ENCODE results near the gene IFFO2.

IFFO2 gene

GRCh38 chr1:18956193-18957135, at the start of gene IFFO2:
IFFO2 (minus strand) TSS chr1:18956676; CDS start chr1:18956332, 344 bp downstream.
- Mint-ChIP-seq H3K27ac (peak within 1 kb of the TSS; percentile 84), H3K4me1 (ENCODE audit: low read depth) (peaks cover 53% of the 10 kb centered on the region), H3K4me3 (peak within 1 kb of the TSS; percentile 92), H3K9me3 (no peaks in the 10 kb centered on the region), H3K36me3 (ENCODE audit: low read depth) (peaks cover 11% of the 10 kb centered on the region), H3K27me3 (peaks cover 56% of the 10 kb centered on the region)
- intact Hi-C loops (cut with micrococcal nuclease) = loop anchor here (2.0 kb wide), 1 partner anchor 54 kb away; the partner anchor contains the start of gene ALDH4A1

- H3K36me3 Mint-ChIP-seq (ENCODE audit: low read depth) = no peaks in the 10 kb centered on the region
- intact Hi-C loops (cut with micrococcal nuclease) = no loop called here
- H3K27ac Mint-ChIP-seq = no peak overlapping the region
Measured at GRCh38 chr1:19006000-19006399, 49.5 kb upstream of the IFFO2 start.

DNA sequence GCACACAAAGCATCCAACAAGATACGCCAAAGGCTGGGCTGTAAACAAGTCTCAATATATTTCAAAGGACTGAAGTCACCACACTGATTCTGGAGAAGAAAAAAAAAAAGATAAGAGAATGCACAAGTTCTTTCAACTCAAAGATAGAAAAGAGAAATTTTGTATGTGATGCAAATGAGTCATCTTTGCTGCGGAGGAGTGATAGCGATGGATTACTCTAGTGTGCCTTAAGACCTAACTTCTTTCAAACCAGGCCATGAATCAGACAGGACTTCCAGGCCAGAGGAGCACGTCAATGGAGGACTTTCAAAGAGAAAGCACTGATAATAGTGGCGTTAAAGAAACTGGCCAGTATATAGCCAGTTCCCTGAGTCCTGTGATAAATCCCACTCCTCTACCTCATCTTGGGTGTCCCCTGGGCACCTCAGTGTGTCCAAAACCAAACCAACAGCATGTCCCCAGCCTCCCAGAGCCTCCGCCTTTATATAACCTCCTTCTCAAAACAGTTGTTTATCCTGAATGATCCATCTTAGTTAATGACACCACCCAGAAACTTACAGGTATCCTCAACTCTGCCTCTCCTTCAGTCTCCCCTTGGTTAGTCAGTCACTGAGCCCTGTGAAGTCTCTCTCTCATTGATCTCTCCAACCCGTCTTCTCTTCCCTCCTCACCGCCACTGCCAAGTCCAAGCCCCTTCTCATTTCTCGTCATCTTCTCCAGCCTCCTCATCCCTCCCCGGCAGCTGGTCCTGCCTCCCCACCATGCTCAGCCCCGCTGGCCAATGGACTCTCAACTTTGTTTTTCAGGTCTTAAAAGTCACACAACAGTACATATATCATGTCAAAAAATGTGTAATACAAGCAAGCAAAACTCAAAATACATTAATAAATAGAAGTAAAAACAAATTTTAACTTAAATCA, 47.2 kb upstream of the IFFO2 start:
- intact Hi-C loops (cut with micrococcal nuclease) = no loop called here
- peaks cover 10% of the 10 kb centered on the region for H3K4me1 Mint-ChIP-seq (ENCODE audit: low read depth)
- H3K4me3 Mint-ChIP-seq = no peak overlapping the region
- peaks cover 40% of the 10 kb centered on the region for H3K27me3 Mint-ChIP-seq
- no peak overlapping the region for H3K27ac Mint-ChIP-seq
- H3K36me3 Mint-ChIP-seq (ENCODE audit: low read depth) = no peaks in the 10 kb centered on the region
- peaks cover 25% of the 10 kb centered on the region for H3K9me3 Mint-ChIP-seq

More at GRCh38 chr1:19006000-19006399, 49.5 kb upstream of the IFFO2 start:
- Mint-ChIP-seq H3K4me3 (no peak overlapping the region), H3K9me3 (peaks cover 11% of the 10 kb centered on the region), H3K4me1 (ENCODE audit: low read depth) (peaks cover 10% of the 10 kb centered on the region), H3K27me3 (peaks cover 39% of the 10 kb centered on the region)

GRCh38 chr1:19000065-19000464, 43.6 kb upstream of the IFFO2 start:
- Mint-ChIP-seq H3K27ac (no peak overlapping the region), H3K4me1 (ENCODE audit: low read depth) (peaks cover 10% of the 10 kb centered on the region), H3K36me3 (ENCODE audit: low read depth) (no peaks in the 10 kb centered on the region), H3K9me3 (peaks cover 25% of the 10 kb centered on the region), H3K4me3 (no peak overlapping the region), H3K27me3 (peaks cover 27% of the 10 kb centered on the region)
- intact Hi-C loops (cut with micrococcal nuclease) = no loop called here

DNA sequence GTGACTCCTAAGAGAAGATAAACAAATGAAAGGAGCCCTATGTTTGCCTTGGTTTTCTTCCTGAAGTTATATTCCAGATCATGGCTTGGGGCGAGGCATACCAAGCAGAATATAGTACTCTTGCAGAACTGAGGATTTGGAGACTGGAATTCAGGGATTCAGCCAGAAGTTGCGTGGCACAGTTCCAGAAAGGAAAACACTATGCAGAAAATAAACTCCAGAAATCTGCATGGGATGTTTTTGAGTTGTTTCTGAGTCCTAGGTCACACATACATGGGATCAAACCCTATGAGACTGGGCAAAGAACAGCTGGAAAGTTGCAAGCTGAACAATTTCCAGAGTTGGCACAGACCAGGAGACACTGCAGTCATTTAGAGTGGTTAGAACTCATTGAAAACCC, 42.9 kb upstream of the IFFO2 start:
- H3K9me3 Mint-ChIP-seq = peaks cover 25% of the 10 kb centered on the region

DNA sequence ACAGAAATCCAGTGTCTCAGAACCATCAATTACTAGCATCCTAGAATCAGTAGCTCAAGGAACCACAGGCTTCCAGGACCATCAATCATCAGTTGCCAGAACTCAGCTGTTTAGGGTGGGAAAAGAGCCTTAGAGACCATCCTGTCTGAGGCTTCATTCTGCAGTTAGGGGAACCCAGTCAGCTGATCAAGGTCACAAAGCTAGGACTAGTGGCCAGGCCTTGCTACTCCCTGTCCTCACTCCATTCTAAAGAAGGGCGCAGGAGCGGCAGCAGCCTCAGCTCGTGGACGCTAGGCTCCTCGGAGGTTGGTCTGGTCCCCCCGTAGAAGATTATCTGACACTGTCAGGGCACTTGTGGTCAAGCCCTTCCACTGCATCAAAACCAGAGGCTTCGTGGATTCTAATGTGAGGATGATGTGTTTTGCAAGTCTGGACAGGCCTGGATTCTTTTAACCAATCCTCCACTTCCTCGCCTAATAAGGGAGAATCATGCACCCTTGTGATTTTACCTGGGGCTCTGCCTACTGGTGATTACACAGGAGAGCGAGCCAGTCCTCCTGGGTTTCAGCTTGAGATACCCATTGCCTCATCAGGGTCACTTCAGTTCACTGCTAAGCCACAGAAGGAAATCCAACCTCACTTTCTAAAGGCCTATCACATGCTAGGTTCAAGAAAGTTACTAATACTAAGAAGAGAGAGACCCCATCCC, 41.7 kb upstream of the IFFO2 start:
- Mint-ChIP-seq H3K4me1 (ENCODE audit: low read depth) (peaks cover 18% of the 10 kb centered on the region), H3K27me3 (peaks cover 21% of the 10 kb centered on the region), H3K27ac (no peak overlapping the region), H3K36me3 (ENCODE audit: low read depth) (no peaks in the 10 kb centered on the region), H3K4me3 (no peak overlapping the region), H3K9me3 (peaks cover 25% of the 10 kb centered on the region)
- intact Hi-C loops (cut with micrococcal nuclease) = no loop called here

More for the DNA sequence above, 42.9 kb upstream of the IFFO2 start:
- H3K36me3 Mint-ChIP-seq (ENCODE audit: low read depth) = no peaks in the 10 kb centered on the region
- intact Hi-C loops (cut with micrococcal nuclease) = no loop called here
- no peak overlapping the region for H3K27ac Mint-ChIP-seq
- H3K27me3 Mint-ChIP-seq = peaks cover 25% of the 10 kb centered on the region
- no peak overlapping the region for H3K4me3 Mint-ChIP-seq
- peaks cover 12% of the 10 kb centered on the region for H3K4me1 Mint-ChIP-seq (ENCODE audit: low read depth)

DNA sequence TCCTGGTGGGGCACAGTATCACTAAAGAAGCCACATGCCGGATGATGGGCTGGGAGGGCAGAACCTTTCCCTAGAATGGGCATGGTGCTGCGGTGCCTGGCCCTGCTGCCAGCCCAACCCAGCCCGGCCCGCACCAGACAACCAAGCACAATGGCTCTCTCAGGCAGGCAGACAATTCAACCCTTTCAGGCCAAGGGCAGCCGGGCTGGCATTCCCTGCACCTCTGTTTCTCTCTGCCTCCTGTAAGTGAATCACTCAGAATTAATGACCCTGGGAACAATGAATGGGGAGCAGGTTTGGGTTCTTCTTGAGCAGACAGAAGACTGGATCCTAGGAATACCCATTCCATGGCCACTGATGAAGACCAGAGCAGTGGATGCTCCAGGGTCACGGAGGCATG, 41.0 kb upstream of the IFFO2 start:
- peaks cover 18% of the 10 kb centered on the region for H3K4me1 Mint-ChIP-seq (ENCODE audit: low read depth)

DNA sequence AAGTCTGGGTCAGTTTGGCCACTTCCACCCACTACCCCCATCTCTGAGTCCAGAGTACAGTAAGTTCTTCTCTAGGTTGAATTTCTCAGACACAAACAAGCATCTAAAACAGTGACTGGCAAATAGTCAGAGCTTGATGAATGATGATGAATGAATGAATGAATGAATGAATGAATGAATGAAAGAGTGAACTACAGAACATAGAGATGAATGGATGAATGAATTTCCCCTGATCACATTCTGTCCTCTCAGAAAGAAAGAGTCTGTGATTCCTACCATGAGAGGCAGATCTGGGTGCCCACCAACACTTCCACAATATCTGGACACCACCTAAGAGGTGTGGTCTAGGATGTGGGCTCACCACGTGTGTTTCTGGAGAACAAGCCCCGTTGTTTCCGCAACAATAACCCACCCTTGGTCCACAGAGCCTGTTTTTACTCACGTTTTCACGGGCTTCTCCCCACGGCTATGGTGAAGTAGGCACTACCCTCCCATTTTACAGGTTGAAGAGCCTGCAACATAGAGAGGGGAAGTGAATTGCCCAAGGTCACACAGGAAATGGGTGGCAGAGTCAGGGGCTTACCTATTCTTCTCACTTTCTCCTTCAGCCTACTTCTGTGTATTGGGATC, 40.2 kb upstream of the IFFO2 start:
- intact Hi-C loops (cut with micrococcal nuclease) = no loop called here

More for the DNA sequence above, 41.0 kb upstream of the IFFO2 start:
- intact Hi-C loops (cut with micrococcal nuclease) = no loop called here
- Mint-ChIP-seq H3K4me3 (no peak overlapping the region), H3K9me3 (peaks cover 25% of the 10 kb centered on the region), H3K27ac (no peak overlapping the region), H3K27me3 (peaks cover 22% of the 10 kb centered on the region), H3K36me3 (ENCODE audit: low read depth) (no peaks in the 10 kb centered on the region)

GRCh38 chr1:18994381-18994780, 37.9 kb upstream of the IFFO2 start:
- Mint-ChIP-seq H3K4me1 (ENCODE audit: low read depth) (peaks cover 8% of the 10 kb centered on the region), H3K4me3 (no peak overlapping the region), H3K36me3 (ENCODE audit: low read depth) (no peaks in the 10 kb centered on the region), H3K27me3 (peaks cover 14% of the 10 kb centered on the region), H3K9me3 (no peaks in the 10 kb centered on the region), H3K27ac (peak overlapping the region; percentile 24)
- intact Hi-C loops (cut with micrococcal nuclease) = no loop called here

More for the DNA sequence above, 40.2 kb upstream of the IFFO2 start:
- peaks cover 18% of the 10 kb centered on the region for H3K4me1 Mint-ChIP-seq (ENCODE audit: low read depth)
- no peaks in the 10 kb centered on the region for H3K36me3 Mint-ChIP-seq (ENCODE audit: low read depth)
- no peak overlapping the region for H3K4me3 Mint-ChIP-seq
- H3K9me3 Mint-ChIP-seq = peaks cover 21% of the 10 kb centered on the region
- H3K27me3 Mint-ChIP-seq = peaks cover 20% of the 10 kb centered on the region
- no peak overlapping the region for H3K27ac Mint-ChIP-seq

- peaks cover 16% of the 10 kb centered on the region for H3K27me3 Mint-ChIP-seq
- no peak overlapping the region for H3K27ac Mint-ChIP-seq
- intact Hi-C loops (cut with micrococcal nuclease) = no loop called here
- H3K4me3 Mint-ChIP-seq = no peak overlapping the region
- peaks cover 8% of the 10 kb centered on the region for H3K4me1 Mint-ChIP-seq (ENCODE audit: low read depth)
- H3K36me3 Mint-ChIP-seq (ENCODE audit: low read depth) = no peaks in the 10 kb centered on the region
- no peaks in the 10 kb centered on the region for H3K9me3 Mint-ChIP-seq
Measured at GRCh38 chr1:18992646-18993045, 36.2 kb upstream of the IFFO2 start.

- H3K36me3 Mint-ChIP-seq (ENCODE audit: low read depth) = no peaks in the 10 kb centered on the region
Measured at GRCh38 chr1:18991585-18991984, 35.1 kb upstream of the IFFO2 start.

GRCh38 chr1:18989896-18990295, 33.4 kb upstream of the IFFO2 start:
- Mint-ChIP-seq H3K27ac (no peak overlapping the region), H3K4me3 (no peak overlapping the region), H3K36me3 (ENCODE audit: low read depth) (no peaks in the 10 kb centered on the region), H3K27me3 (peaks cover 23% of the 10 kb centered on the region), H3K9me3 (no peaks in the 10 kb centered on the region), H3K4me1 (ENCODE audit: low read depth) (peaks cover 8% of the 10 kb centered on the region)
- intact Hi-C loops (cut with micrococcal nuclease) = no loop called here

More at GRCh38 chr1:18991585-18991984, 35.1 kb upstream of the IFFO2 start:
- H3K4me3 Mint-ChIP-seq = no peak overlapping the region
- intact Hi-C loops (cut with micrococcal nuclease) = no loop called here
- H3K27me3 Mint-ChIP-seq = peaks cover 24% of the 10 kb centered on the region
- H3K4me1 Mint-ChIP-seq (ENCODE audit: low read depth) = peaks cover 8% of the 10 kb centered on the region
- no peaks in the 10 kb centered on the region for H3K9me3 Mint-ChIP-seq
- no peak overlapping the region for H3K27ac Mint-ChIP-seq

Data from dendritic cell treated with granulocyte-macrophage colony-stimulating factor and Interleukin-4, amounts not matched to agents 40 ng/mL and 50 ng/mL, for 4 days (primary cell).